ENCODE data around the gene SDCBP2. TPM values are rescaled to one million over a fixed set of nuclear protein-coding genes. Genes with fewer than 3 reads are reported as not detected.

Gene SDCBP2
- polyA plus RNA-seq, 2 of the 4 experiments (the other 2 are of a cell fraction) = 0.35 to 0.58 TPM

GRCh38 chr20:1363522-1363921 is 34.6 kb upstream of the SDCBP2 start:
- FAIRE-seq (no peak), DNase-seq (ENCODE audit: low read depth in 1 of 2, low spot score in 1 of 2) (no peak), ATAC-seq (peak in 1 of 2 experiments; percentile 31; a peak in 1 of 6 replicates)
- Histone ChIP-seq H3K4me2 (no peak overlapping the region), H3K27ac (no peak overlapping the region), H3K9me3 (no peaks in the 10 kb centered on the region), H3K4me3 (no peak overlapping the region), H3K4me1 (peaks cover 2% of the 10 kb centered on the region; the same call in 2 of the 3 replicates)
- WGBS (ENCODE audit: missing lambda C conversion rate) = 77% methylated on average over 5 of the region's 5 CpGs
- TF ChIP-seq CEBPB (IDR thresholded peaks at IDR 0.05) (no peak), E2F6 (IDR thresholded peaks at IDR 0.05; ENCODE audit: borderline replicate concordance, low read depth) (no peak), SREBF2 (IDR thresholded peaks at IDR 0.05) (no peak), NFE2L2 (conservative IDR thresholded peaks at IDR 0.05; ENCODE audit: low read length) (no peak), FOSB (CRISPR knock-in tag; IDR thresholded peaks at IDR 0.05) (no peak), ZFP36 (IDR thresholded peaks at IDR 0.05; ENCODE audit: borderline replicate concordance, partially characterized antibody) (no peak), RFX5 (IDR thresholded peaks at IDR 0.05) (no peak), SMC3 (IDR thresholded peaks at IDR 0.05) (no peak), HES2 (IDR thresholded peaks at IDR 0.05) (no peak), REST (IDR thresholded peaks at IDR 0.05) (no peak), PBX3 (IDR thresholded peaks at IDR 0.05) (no peak), CHD2 (IDR thresholded peaks at IDR 0.05; ENCODE audit: low read length, partially characterized antibody) (no peak), POLR2AphosphoS2 (conservative IDR thresholded peaks at IDR 0.05; ENCODE audit: low read length) (no peak), TFCP2L1 (CRISPR knock-in tag; IDR thresholded peaks at IDR 0.05) (no peak)
- CTCF ChIA-PET = no interaction called here
- POLR2A ChIA-PET = no interaction called here

- Histone ChIP-seq H3K4me1 (no peaks in the 10 kb centered on the region), H3K9me3 (no peaks in the 10 kb centered on the region), H3K27ac (no peak overlapping the region), H3K4me3 (no peak overlapping the region), H3K4me2 (no peak overlapping the region)
- no peak for ATAC-seq
- CTCF ChIA-PET = interaction anchor here (0.6 to 1.0 kb wide), 2 partner anchors 141 to 436 kb away, joined by 3 to 6 read pairs; no protein-coding TSS in a partner anchor
- DNase-seq (ENCODE audit: low read depth in 1 of 2, low spot score in 1 of 2) = no peak
- POLR2A ChIA-PET = no interaction called here
- no peak for TF ChIP-seq RAD21 (conservative IDR thresholded peaks at IDR 0.05 in 1 of 2, IDR thresholded peaks at IDR 0.05 in 1 of 2)
- no peak for TF ChIP-seq HOXB5 (CRISPR knock-in tag; IDR thresholded peaks at IDR 0.05)
- no peak for TF ChIP-seq HEYL (CRISPR knock-in tag; IDR thresholded peaks at IDR 0.05)
- TF ChIP-seq HOXB13 (CRISPR knock-in tag; IDR thresholded peaks at IDR 0.05; ENCODE audit: low read depth) = no peak
- TF ChIP-seq NPAS2 (CRISPR knock-in tag; IDR thresholded peaks at IDR 0.05; ENCODE audit: borderline replicate concordance) = no peak
- no peak for TF ChIP-seq JUNB (IDR thresholded peaks at IDR 0.05)
- TF ChIP-seq RNF2 (IDR thresholded peaks at IDR 0.05; ENCODE audit: borderline replicate concordance, low read depth) = no peak
- TF ChIP-seq RFX5 (IDR thresholded peaks at IDR 0.05) = no peak
- TF ChIP-seq EHMT2 (IDR thresholded peaks at IDR 0.05; ENCODE audit: low read depth) = no peak
- TF ChIP-seq BHLHE40 (IDR thresholded peaks at IDR 0.05; ENCODE audit: low read depth, low read length) = no peak
- no peak for TF ChIP-seq POLR2AphosphoS2 (conservative IDR thresholded peaks at IDR 0.05; ENCODE audit: low read length)
- TF ChIP-seq ELK1 (IDR thresholded peaks at IDR 0.05; ENCODE audit: low read depth, low read length) = no peak
- TF ChIP-seq ZFP36 (IDR thresholded peaks at IDR 0.05; ENCODE audit: borderline replicate concordance, partially characterized antibody) = no peak
- TF ChIP-seq BCL3 (IDR thresholded peaks at IDR 0.05) = no peak
- no peak for TF ChIP-seq JUN (IDR thresholded peaks at IDR 0.05)
- no peak for TF ChIP-seq FOXS1 (CRISPR knock-in tag; IDR thresholded peaks at IDR 0.05)
- no peak for TF ChIP-seq ESRRA (IDR thresholded peaks at IDR 0.05; ENCODE audit: borderline replicate concordance, low read length)
- TF ChIP-seq CEBPB (IDR thresholded peaks at IDR 0.05) = no peak
- 94% methylated on average over 2 of the region's 2 CpGs for WGBS (ENCODE audit: missing lambda C conversion rate)
- FAIRE-seq = no peak
Measured at GRCh38 chr20:1362484-1362883, 33.5 kb upstream of the SDCBP2 start.
